ENCODE measurements around the gene SUPT3H. TPM values are rescaled to one million over a fixed set of nuclear protein-coding genes. Genes with fewer than 3 reads are reported as not detected.

SUPT3H gene
- total and polyA plus RNA-seq, 2 donors (not counting 1 experiment from before 2014, with no cell fraction given), result 5.5 to 12.4 TPM

DNA sequence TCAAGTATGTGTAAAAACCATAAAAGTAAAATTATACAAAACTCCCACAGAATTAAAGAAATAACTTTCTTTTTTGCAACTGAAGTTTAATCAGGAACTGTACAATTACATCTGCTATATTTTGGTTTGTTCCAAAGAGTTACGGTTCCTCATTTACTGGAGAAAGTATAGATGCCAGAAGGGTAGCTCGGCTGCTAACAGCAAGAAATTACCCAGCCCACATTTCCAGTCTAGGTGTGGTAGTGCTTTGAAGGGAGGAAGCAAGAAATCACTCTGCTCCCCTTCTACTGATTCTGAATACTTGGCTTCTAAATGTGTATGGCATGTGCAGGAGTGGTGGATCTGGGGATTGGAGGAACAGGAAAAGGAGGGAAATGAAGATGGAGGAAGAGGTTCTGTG, 549.0 kb downstream of the SUPT3H start:
- H3K27ac Mint-ChIP-seq, result no peak overlapping the region
- Histone ChIP-seq H3K27ac (ENCODE audit: low read length in 2 of 2) (no peak overlapping the region), H2AFZ (ENCODE audit: insufficient read depth, low read depth, low read length, poor library complexity, severe bottlenecking) (no peak overlapping the region), H3K4me1 (ENCODE audit: control insufficient read depth in 2 of 2, insufficient read depth in 2 of 2, low read length in 2 of 2) (peaks cover 3 to 11% of the 10 kb centered on the region in 2 donors), H3K9me3 (ENCODE audit: control extremely low read depth in 1 of 3, control insufficient read depth in 2 of 3, insufficient read depth in 1 of 3, low read length in 2 of 3) (no peaks in the 10 kb centered on the region), H3K27me3 (replicated peaks in 1 of 4; ENCODE audit: control extremely low read depth in 1 of 4, control insufficient read depth in 3 of 4, insufficient read depth in 4 of 4, low read length in 3 of 4) (no peaks in the 10 kb centered on the region), H3K36me3 (replicated peaks in 1 of 2; ENCODE audit: control extremely low read depth in 1 of 2, control insufficient read depth in 1 of 2, extremely low read depth in 1 of 2, insufficient read depth in 2 of 2, low read length in 1 of 2) (no peaks in the 10 kb centered on the region), H3K79me2 (ENCODE audit: control insufficient read depth, insufficient read depth, low read length) (no peaks in the 10 kb centered on the region), H3K4me2 (replicated peaks; ENCODE audit: low read depth, low read length, poor library complexity, severe bottlenecking) (no peak overlapping the region), H4K20me1 (ENCODE audit: control insufficient read depth, insufficient read depth, low read length, poor library complexity, severe bottlenecking) (no peaks in the 10 kb centered on the region), H3K4me3 (ENCODE audit: control extremely low read depth in 1 of 5, extremely low read depth in 1 of 5, insufficient read depth in 1 of 5, low read depth in 2 of 5, low read length in 4 of 5) (no peak overlapping the region), H3K9ac (ENCODE audit: low read length) (no peak overlapping the region)
- WGBS (ENCODE audit: insufficient coverage), result no CpG with 5 or more reads among the region's 2 CpGs
- ATAC-seq (ENCODE audit: low read depth) (no peak), DNase-seq (no peak)
- ChIA-PET POLR2A (no interaction called here), CTCF (no interaction called here)
- peaks cover 13% of the 10 kb centered on the region for H3K4me1 Mint-ChIP-seq
- no peaks in the 10 kb centered on the region for H3K27me3 Mint-ChIP-seq
- intact Hi-C loops (cut with micrococcal nuclease), result no loop called here
- TF ChIP-seq EZH2 (IDR thresholded peaks at IDR 0.05; ENCODE audit: borderline replicate concordance, insufficient read depth, low read depth, low read length, poor library complexity, severe bottlenecking), result no peak
- TF ChIP-seq, protein P1, sequence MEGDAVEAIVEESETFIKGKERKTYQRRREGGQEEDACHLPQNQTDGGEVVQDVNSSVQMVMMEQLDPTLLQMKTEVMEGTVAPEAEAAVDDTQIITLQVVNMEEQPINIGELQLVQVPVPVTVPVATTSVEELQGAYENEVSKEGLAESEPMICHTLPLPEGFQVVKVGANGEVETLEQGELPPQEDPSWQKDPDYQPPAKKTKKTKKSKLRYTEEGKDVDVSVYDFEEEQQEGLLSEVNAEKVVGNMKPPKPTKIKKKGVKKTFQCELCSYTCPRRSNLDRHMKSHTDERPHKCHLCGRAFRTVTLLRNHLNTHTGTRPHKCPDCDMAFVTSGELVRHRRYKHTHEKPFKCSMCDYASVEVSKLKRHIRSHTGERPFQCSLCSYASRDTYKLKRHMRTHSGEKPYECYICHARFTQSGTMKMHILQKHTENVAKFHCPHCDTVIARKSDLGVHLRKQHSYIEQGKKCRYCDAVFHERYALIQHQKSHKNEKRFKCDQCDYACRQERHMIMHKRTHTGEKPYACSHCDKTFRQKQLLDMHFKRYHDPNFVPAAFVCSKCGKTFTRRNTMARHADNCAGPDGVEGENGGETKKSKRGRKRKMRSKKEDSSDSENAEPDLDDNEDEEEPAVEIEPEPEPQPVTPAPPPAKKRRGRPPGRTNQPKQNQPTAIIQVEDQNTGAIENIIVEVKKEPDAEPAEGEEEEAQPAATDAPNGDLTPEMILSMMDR (IDR thresholded peaks at IDR 0.05), result no peak
- no peak overlapping the region for H3K4me3 Mint-ChIP-seq
- no peaks in the 10 kb centered on the region for H3K9me3 Mint-ChIP-seq (ENCODE audit: insufficient read depth)

DNA sequence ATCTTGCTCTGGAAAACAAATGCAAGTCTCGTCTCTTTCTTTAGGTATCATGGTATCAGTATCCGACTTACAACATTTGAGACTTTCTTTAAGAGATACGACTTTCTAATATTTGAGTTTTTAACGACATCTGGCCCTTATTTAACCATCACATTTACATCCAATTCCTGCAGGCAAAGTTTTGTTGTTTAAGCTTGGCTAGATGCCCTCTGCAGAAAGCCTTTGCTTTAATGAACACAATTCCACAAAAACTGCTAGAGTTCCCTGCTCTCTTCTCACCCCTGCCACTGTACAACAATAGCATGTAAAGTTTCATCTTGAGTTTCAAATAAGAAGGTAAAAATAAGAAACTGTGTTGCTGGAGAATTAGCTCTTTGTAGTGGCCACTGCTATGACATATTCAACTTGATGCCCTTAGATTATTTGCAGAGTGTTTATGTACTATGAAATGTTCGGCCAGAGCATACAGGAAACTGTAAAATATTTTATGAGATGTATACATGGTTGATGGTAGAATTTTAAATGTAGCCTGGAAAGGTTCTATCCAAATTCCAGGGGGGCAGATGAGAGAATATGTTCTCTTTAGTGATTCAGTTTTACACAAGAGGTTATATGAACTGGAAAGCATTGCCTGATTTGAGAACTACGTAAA, 551.6 kb downstream of the SUPT3H start:
- no peaks in the 10 kb centered on the region for H3K9me3 Mint-ChIP-seq (ENCODE audit: insufficient read depth)
- ATAC-seq (ENCODE audit: low read depth) (no peak), DNase-seq (no peak)
- Histone ChIP-seq H3K9me3 (ENCODE audit: control extremely low read depth in 1 of 3, control insufficient read depth in 2 of 3, insufficient read depth in 1 of 3, low read length in 2 of 3) (no peaks in the 10 kb centered on the region), H3K79me2 (ENCODE audit: control insufficient read depth, insufficient read depth, low read length) (no peaks in the 10 kb centered on the region), H3K4me2 (replicated peaks; ENCODE audit: low read depth, low read length, poor library complexity, severe bottlenecking) (no peak overlapping the region), H3K9ac (ENCODE audit: low read length) (no peak overlapping the region), H3K27ac (ENCODE audit: low read length in 2 of 2) (no peak overlapping the region), H3K4me1 (ENCODE audit: control insufficient read depth in 2 of 2, insufficient read depth in 2 of 2, low read length in 2 of 2) (peaks cover 3 to 11% of the 10 kb centered on the region in 2 donors), H3K36me3 (replicated peaks in 1 of 2; ENCODE audit: control extremely low read depth in 1 of 2, control insufficient read depth in 1 of 2, extremely low read depth in 1 of 2, insufficient read depth in 2 of 2, low read length in 1 of 2) (no peaks in the 10 kb centered on the region), H3K4me3 (ENCODE audit: control extremely low read depth in 1 of 5, extremely low read depth in 1 of 5, insufficient read depth in 1 of 5, low read depth in 2 of 5, low read length in 4 of 5) (no peak overlapping the region), H3K27me3 (replicated peaks in 1 of 4; ENCODE audit: control extremely low read depth in 1 of 4, control insufficient read depth in 3 of 4, insufficient read depth in 4 of 4, low read length in 3 of 4) (no peaks in the 10 kb centered on the region), H4K20me1 (ENCODE audit: control insufficient read depth, insufficient read depth, low read length, poor library complexity, severe bottlenecking) (no peaks in the 10 kb centered on the region), H2AFZ (ENCODE audit: insufficient read depth, low read depth, low read length, poor library complexity, severe bottlenecking) (no peak overlapping the region)
- ChIA-PET CTCF (no interaction called here), POLR2A (no interaction called here)
- H3K27ac Mint-ChIP-seq, result no peak overlapping the region
- no peak for TF ChIP-seq EZH2 (IDR thresholded peaks at IDR 0.05; ENCODE audit: borderline replicate concordance, insufficient read depth, low read depth, low read length, poor library complexity, severe bottlenecking)
- TF ChIP-seq, protein P1 (IDR thresholded peaks at IDR 0.05), result no peak
- no peaks in the 10 kb centered on the region for H3K27me3 Mint-ChIP-seq
- intact Hi-C loops (cut with micrococcal nuclease), result no loop called here
- peaks cover 13% of the 10 kb centered on the region for H3K4me1 Mint-ChIP-seq
- WGBS (ENCODE audit: insufficient coverage), result 100% methylated on average over 1 of the region's 6 CpGs
- no peak overlapping the region for H3K4me3 Mint-ChIP-seq

Data from B cell (primary cell).